ENCODE measurements around the gene XPO5.
A peak's percentile ranks its signal among the peaks of the same experiment; 100 is the strongest.
"Not testable (repeated sequence)": the region's sequence is repeated elsewhere in the genome, so short reads cannot be mapped to it uniquely, and the experiment has no call there.

Gene XPO5

DNA sequence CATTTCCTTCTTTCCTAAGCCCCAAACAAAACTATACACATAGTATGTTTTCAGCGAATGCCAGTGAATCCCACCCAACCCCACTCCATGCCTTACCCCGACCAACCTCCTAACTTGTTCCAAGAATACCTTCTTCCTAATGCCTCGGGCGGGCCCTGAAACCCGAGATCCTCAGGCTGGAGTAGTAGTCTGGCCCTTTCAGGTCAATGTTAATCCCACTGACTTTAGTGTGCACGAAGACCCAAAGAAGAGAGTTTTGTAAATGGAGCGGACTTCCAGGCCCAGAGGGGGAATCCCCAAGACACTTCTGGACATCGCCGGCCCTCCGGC is 59.5 kb downstream of the XPO5 start:
- DNase-seq, result no peak

DNA sequence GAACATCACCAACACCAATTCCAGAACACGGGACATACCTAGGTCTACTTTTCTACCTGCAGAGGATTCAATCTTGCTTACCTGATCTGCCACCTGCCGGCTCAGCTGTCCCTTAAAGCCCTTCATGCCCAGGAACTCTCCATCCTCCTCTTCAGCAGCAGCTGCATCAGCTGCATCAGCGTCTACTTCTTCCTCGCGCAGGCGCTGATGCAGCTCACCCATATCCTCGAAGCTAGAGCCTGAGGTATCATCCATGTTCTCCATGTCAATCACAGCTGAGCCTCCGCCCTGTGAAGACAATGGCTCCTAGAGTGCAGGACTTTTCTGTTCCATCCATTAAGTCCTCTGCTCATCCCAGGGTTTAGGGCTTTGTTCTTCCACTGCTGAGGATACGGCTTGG is 60.0 kb downstream of the XPO5 start:
- no peak for DNase-seq

DNA sequence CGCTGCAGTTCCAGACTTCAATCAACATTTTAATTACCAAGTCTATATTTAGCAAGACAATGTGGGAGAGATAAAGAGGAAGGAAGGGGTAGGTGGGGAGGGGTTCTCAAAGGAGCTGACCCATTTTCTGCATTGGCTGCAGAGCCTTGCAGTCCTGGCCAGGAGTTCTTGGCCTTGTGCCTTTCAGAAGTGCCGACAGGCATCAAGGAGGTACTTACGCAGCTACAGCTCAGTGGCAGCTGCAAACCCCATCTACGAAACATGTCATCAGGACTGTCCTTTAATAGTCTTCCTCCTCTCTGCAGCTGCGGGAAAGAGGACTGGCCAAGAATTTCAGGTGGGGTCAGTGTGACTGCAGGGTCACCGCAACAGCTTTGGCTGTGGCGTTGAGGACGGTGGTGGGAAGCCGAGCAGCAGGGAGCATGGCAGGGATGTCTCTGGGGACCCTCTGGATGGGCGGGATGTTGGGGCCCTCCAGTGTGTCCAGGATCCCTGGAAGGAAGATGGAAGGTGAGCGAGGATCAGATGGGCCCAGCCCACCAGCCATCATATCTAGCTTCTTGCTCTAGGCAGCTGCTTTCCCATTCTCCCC is 63.9 kb downstream of the XPO5 start:
- no peak for DNase-seq

DNA sequence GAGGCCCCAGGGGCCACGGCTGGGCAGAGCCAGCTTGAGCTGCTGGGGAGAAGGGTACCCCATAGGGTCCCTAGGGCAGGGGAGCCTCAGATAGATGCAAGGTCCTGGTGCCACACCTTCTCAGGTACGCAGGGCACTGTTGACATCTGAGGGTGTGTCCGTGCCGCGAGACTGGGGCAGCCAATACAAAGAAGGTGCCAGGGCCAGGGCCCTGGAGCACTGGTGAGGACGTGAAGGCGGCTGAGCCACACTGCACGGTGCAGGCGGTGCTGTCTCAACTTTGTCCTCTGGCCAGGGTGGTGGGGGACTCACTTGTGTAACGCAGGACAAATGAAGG is 65.0 kb downstream of the XPO5 start:
- no peak for DNase-seq

DNA sequence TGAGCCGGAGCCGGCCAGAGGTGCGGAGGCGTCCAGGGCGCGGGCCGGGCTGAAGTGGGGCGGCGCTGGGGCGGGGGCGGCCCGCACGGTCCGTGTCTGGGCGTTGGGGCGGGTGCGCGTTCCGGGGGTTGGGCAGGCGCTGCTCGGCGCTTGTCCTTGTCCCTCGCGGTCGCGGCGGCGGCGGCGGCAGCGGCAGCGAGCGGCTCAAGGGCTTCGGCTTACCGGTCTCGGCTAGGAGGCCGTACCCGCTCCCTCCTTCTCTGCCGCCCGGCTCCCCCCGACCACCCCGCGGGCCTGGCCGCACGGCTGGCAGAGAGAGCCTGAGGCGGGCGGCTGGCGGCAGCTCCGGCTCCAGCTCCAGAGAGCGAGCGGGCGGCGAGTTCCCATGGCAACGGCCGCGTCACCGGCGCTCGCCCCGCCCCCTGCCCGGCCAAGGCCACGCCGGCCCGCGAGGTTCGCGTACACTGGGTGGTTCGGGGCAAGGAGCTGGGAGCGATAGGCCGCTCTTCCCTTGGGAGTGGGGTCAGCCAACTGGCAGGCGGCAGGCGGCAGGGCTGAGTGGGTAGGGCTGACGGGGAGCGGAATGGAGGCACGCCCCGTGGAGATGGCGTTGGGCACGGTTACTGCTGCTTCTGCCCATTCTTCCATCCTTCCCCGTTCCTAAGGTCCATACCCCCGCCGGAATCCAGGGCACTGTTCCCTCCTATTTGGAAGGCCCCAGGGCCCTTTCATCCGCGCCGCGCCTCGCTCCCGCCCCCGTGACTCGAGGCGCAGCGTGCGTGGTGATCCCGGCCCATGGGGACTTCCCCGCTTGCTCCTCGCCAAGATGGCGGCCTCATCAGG is 65.6 kb downstream of the XPO5 start, which contains the start of gene LRRC73:
Gene LRRC73 (minus strand): TSS at position 363 of the 843 bp plus-strand sequence. CDS start 561 bp downstream, outside the sequence.
- DNase-seq, result peak; percentile 24 to 81

DNA sequence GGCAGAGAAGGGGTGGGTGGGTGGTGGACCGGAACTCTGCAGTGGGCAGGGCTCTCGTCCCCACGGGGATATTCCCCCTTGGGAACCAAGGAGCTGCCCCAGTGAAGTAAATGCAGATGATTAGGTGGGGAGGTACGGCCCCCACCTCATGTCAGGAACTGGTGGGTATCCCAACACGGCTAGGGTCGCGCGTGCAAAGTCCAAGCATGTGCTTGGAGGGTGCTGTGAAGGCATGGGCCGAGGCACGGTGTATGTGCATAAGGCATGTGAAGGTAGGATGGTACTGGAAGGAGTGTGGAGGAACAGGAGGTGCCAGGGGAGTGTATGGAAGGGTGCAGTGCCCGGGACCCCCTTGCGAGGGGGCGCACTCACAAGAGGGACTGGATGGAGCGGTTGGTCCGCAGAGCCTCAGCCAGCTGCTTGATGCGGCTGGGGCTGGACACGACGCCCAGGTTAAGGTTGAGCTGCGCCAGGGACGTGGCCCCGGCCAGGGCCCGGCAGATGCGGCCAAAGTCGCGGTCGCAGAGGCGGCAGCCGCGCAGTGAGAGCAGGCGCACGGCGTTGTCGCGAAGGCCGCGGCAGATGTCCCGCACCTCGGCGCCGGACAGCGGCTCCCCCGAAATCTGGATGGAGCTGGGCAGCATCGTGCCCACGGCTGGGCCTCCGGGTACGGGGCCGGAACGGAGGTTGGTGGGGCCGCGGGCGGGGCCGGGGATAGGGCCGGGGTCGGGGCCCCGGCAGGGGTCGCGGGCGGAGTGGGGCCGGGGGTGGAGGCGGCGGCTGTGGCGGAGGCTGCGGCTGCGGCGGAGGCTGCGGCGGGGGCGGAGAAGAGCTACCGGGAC is 66.5 kb downstream of the XPO5 start:
- DNase-seq, result no peak

DNA sequence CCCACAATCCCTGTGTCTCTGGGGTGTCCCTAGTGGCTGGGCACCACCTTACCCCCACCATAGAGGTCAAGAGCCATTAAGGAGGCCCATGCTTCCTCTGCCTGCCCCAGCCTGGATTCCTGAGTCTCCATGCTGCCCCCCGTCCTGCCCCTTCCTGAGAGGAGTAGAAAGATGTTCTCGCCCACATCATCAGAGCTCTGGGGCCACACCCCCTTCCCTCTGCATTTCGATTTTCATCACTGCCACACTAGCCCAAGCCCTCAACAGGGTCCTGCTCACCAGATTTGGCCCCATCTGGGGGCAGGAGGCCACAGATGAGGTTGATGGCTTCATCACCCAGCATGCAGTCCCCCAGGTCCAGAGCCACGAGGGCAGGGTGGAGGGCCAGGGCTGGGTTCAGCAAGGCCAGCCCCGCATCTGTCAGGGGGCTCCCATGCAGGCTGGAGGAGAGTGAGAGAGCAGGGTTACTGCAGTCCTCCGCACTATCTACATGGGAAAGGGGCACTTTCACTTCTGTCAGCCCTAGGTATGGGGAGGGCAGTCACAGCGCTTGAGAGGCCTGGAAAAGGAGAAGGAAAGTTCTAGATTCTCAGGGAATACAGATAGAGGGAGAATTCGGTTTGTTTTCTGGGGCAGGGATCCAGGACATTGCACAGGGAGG is 67.2 kb downstream of the XPO5 start:
- no peak for DNase-seq

DNA sequence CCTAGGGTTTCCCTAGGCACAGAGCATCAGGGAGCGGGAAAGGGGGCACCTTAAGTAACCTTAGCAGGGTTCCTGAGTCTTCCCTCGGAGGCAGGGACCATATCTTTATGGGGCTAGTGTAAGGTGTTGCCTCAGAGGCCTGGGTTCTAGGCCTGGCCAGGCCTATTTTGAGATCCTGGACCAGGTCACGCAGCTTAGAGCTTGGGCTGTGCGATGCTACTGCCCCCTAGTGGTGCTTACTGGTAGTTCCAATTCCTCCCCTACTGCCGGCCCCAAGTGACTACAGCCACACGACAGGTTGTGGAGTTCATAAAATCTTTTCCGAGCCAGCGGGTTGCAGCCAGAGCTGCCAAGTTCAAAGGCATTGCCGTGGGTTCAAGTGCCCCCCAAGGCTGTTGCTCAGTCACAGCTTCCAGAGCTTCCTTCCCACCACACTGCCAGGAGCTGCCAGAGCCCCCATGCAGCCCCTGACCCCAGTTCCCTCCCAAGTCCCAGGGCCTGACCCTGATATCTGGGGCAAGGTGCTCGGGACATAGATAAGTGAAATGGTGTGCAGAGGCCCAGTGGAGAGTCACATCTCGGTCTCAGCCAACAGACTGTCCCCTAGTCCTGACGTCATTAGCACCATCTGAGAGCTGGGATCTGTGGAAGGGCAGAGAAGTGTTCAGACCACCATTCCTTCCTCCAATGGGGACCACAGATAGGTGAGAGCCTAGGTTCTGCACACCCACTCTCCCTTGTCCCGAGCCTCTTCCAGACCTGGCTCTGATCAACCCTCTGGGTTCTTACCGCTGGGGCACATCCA is 69.0 kb downstream of the XPO5 start:
- DNase-seq, result peak; percentile 75 to 84

DNA sequence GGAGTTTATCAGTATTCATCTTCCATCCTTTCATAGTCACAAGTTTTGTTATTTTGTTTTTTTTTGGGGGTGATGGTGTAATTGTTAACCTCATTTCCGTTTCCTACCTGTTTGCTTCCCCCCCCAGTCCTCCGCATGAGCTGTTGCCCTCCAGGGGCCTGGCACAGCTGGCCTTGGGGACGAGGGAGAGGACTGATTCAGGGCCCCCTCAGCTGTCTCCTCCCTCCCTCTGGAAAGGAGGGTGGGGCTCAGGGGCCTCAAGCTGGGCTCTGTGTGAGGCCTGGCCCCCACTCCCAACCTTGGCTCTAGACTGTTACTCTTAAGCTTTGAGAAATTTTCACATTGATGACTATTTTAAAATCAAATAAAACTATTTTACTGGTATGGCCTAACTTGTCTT is 69.7 kb downstream of the XPO5 start:
- DNase-seq, result no peak

DNA sequence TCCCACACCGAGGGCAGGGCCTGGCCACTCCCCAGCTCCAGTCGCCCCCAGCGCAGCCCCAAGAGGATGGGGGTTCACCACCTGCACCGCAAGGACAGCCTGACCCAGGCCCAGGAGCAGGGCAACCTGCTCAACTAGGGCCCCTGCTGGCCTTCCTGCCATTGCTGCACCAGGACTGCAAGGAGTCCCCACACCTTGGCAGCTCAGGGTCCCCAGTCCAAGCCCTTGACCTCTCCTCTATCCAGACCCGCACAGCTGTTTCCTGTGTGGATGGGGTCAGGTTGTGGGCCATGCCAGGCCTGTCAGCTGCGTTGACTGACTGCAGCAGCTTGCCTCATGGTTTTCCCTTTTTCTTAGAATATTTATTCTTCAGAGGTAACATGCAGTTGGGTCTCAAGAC is 70.1 kb downstream of the XPO5 start:
- DNase-seq, result no peak

DNA sequence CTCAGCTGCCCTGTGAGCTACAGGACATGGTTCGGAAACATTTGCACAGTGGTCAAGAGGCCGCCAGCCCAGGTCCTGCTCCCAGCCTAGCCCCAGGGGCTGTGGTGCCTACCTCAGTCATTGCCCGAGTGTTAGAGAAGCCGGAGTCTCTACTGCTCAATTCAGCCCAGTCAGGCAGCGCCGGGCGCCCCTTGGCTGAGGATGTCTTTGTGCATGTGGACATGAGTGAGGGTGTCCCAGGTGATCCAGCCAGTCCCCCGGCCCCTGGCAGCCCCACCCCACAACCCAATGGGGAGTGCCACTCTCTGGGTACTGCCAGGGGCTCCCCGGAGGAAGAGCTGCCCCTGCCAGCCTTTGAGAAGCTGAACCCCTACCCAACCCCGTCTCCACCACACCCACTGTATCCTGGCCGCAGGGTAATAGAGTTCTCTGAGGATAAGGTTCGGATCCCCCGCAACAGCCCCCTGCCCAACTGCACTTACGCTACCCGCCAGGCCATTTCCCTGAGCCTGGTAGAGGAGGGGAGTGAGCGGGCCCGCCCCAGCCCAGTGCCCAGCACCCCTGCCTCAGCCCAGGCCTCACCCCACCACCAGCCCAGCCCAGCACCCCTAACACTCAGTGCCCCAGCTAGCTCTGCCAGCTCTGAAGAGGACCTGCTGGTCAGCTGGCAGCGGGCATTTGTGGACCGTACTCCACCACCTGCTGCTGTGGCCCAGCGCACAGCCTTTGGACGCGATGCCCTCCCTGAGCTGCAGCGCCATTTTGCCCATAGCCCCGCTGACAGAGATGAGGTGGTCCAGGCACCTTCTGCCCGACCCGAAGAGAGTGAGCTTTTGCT is 70.9 kb downstream of the XPO5 start:
- DNase-seq, result no peak

DNA sequence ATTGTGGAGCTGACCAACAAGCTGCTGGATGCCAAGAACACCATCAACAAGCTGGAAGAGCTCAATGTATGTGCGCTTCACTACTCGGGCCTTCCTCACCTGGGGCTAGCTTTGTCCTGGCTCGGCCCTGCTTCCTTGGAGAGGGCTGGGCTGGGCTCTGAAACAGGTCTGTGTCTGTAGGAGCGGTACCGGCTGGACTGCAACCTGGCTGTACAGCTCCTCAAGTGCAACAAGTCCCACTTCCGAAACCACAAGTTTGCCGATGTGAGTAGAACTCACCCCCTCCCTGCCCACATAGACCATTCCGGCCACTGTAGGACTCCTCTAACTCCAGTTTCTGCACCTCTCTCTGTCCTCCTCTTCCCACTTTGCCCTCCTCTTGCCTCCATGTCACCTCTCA is 72.4 kb downstream of the XPO5 start:
- DNase-seq, result no peak

DNA sequence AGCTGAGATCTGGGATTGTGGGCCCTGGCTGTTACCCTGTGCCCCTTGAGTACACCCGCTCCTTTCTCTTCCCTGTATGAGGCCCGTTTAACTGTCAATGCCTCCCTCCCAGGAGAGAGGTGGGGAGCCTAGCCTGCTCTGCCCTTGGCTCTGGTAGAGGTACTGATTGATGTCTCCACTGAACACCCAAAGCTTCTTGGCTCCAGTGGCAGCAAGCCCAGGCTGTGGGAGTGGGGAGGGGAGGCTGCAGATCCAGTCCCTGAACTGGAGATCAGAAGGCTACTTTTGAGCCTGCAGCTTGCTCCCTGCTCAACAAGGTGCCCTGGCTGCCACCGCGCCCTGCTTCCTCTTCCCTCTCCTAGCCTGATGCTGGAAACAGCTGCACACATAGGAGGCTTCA is 73.2 kb downstream of the XPO5 start:
- DNase-seq, result no peak

DNA sequence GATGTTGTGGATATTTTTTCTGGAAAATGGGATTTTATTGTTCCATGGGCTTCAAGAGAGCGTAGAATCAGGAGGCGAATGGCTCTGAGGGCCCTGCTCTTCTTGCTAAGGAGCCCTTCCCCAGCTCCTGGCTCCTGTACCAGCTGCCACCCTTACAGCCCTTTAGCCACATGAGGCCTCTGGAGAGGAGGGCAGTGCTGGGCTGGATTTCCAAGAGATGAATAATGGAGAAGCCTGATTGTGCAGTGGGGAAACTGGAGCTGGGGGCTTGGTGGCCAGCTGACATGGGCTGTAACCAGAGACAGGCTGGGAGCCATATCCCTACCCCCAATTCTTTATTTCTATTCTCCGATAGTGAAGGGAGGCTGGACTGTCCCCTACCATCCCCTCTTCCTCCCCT is 74.9 kb downstream of the XPO5 start:
- DNase-seq, result no peak

DNA sequence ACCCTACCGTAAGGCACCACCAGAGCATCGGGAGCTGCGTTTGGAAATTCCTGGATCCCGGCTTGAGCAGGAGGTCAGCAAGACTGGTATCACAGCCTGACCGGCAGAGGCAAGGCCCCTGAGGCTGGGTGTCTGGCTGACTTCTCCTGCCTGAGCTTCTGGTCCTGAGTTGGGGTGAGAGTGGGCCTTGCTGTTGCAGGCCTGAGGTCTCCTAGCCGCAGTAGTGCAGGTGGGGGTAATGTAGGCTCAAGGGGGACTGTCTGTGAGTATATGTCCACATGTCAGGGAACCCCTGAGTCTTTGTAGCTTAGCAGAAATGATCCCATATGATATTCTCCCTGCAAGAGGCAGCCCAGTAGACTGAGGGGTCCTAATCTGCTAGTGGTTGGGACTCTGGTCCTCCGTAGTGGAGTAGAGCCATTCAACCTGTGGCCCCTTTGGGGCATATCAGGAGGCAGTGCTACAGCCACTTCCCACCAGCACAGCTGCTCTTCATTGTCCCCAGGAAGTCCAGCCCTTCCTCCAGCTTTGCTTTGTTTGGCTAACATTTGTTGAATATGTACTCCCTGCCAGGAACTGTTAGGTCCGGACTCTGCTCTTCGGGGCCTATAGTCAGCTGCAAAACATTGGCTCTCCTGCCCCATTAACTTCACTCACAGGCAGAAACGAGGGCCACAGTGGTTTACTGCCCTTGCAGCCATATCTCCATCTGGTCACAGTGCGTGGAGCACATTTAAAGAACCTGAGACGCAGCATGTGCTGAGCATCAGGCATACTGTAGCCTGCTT is 76.6 kb downstream of the XPO5 start:
- DNase-seq, result no peak

DNA sequence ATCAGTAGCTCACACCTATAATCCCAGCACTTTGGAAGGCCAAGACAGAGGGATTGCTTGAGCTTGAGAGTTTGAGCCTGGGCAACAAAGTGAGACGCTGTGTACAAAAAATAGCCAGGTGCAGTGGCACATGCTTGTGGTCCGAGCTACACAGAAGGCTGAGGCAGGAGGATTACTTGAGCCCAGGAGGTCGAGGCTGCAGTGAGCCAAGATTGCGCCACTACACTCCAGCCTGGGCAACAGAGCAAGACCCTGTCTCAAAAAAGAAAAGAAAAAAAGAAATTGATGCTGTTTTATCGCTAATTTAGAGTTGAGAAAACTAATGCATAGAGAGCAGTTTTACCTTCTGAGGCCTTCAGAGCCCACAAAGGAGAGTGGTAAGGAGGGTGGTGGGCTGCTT is 77.5 kb downstream of the XPO5 start:
- not testable (repeated sequence) for DNase-seq

DNA sequence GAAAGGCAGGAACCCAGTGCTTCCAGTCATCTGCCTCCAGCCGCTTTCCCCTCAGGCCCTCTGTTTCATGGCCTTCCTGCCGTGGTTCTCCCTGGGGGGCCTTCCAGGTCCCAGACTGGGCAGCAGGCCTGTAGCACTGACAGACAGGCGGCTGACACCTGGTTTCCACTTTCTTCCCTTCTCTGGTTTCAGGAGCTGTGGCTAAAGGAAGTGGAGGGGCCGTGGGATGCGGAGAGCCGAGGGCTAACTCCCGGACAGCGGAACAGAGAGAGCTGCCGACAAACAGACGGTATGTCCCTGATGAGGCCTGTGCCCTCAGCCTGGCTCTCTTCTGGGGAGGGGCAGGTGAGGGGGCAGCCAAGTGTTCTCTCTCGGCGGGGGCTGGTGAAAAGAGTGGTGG is 78.1 kb downstream of the XPO5 start:
- DNase-seq, result no peak

DNA sequence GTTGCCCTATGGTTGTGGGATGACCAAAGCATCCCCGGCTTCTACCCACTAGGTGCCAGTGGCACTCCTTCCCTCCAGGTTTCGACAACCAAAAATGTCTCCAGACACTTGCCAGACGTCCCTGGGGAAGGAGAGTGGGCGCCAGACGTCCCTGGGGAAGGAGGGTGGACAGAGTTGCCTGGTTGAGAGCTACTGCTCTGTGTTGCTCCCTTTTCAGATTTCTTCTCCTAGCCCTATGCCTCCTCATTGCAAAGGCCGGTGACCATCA is 78.8 kb downstream of the XPO5 start:
- no peak for DNase-seq

DNA sequence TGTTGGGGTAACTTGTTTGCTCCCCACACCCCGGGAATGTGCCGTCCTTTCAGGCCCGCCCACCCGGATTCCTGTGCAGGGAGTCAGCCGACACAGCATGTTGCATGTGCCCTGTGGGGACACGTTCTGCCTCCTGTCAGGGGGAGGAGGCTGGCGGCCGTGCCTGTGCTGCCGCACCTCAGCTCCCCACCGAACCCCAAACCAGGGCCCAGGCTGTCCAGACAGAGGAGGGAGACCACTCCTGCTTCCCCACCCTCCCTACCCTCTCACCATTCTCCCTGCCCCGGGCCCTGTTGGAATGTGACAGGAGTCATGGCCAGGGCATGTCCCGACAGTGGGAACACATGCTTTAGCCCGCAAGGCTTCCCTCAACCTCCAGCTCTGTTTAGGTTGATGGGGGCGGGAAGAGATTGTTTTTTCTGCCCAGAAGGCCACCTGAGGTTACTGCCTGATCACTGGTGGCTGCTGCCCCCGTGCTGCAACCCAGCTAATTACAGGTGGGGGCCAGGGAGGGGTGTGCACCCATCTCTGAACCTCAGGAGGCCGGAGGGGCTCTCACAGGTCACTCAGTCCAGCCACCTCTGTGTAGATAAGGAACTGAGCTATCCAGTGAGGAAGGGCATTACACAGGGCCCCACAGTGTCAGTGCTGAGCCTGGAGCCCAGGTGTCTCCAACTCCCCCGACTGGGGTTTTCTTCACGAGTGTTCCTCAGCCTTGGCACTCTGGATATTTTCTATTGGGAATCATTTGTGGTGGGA is 79.3 kb downstream of the XPO5 start:
- DNase-seq, result no peak

DNA sequence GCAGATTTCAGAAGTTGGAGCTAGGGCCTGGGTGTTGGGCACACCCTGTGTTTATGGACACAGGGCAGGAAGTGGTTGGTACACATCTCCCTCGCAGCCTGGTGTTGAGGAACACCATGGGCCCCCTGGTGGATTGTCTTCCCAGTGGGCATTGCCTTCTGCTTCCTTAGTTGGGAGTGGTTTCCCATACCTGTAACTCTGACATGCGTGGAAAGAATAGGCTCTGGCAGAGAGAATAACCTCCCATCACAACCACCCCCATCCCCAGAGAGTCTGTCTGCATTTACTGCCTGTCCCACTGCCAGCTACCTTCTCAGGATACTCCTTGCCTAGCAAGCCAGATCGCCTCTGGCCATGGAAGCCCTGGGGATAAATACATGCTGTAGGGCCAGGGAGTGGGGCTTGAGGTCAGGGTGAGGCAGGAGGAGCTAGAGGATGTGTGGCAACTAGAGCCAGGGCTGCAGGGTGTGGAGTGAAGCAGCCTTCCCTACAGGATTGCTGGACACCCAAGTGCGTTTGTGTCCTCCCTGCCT is 80.4 kb downstream of the XPO5 start:
- no peak for DNase-seq
